HG02943 (cell line): Measurements from ENCODE around the gene KLHL2.
"Not testable (repeated sequence)": the region's sequence is repeated elsewhere in the genome, so short reads cannot be mapped to it uniquely, and the experiment has no call there.

Experiments used
- ATAC-seq: cut with Tn5 transposase; IDR thresholded peaks from one replicate; pipeline ENCODE4 v1.9.1; 2021; ENCODE audit warnings: mild to moderate bottlenecking, low read depth, moderate library complexity; ENCODE audit not compliant: unreplicated experiment

Gene KLHL2

GRCh38 chr4:165207431-165208220, at the start of gene KLHL2:
Gene KLHL2 (plus strand): TSS chr4:165207561. CDS start chr4:165207877, 316 bp downstream.
- ATAC-seq = peak; percentile 91

DNA sequence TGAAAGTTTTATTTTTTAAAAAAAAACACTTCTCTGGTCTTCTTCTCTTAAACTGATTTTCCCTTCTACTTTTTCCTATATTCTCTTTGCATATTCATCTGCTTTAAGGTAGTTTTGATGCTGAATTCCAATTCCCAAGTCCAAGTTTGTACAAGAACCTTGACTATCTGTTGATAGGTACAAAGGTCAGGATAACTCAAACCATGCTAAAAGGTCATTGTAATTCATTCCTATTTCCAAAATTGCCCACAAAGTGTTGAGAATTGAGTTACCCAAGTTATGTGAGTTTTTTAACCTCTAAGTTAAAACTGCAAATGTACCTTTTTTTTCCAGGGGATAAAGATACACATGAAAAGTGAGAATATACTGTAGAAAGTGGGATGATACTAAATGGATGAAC, 48.6 kb upstream of the KLHL2 start:
- no peak for ATAC-seq

GRCh38 chr4:165164257-165164656, 43.1 kb upstream of the KLHL2 start:
- no peak for ATAC-seq

DNA sequence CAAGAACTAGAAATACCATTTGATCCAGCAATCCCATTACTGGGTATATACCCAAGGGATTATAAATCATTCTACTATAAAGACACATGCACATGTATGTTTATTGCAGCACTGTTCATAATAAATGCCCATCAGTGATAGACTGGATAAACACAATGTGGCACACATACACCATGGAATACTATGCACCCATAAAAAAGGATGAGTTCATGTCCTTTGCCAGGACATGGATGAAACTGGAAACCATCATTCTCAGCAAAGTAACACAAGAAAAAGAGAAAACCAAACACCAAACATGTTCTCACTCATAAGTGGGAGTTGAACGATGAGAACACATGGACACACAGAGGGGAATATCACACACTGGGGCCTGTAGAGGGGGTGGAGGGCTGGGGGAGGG, 40.5 kb upstream of the KLHL2 start:
- not testable (repeated sequence) for ATAC-seq

DNA sequence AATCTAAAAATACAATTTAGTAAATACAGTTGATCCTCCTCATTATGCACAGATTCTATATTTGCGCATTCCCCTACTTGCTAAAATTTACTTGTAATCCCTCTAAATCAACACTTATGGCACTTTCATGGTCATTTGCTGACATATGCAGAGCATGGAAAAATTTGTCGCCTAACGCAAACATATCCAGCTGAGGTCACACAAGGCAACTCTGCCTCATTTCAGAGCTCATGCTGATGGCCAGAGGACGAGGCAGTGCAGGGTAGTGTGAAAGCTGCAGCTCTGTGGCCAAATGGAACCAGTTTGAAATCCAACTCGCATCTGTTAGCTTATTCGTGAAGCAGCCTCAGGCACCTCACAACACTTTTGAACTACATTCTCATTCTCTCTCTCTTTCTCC, 39.7 kb upstream of the KLHL2 start:
- ATAC-seq = no peak

DNA sequence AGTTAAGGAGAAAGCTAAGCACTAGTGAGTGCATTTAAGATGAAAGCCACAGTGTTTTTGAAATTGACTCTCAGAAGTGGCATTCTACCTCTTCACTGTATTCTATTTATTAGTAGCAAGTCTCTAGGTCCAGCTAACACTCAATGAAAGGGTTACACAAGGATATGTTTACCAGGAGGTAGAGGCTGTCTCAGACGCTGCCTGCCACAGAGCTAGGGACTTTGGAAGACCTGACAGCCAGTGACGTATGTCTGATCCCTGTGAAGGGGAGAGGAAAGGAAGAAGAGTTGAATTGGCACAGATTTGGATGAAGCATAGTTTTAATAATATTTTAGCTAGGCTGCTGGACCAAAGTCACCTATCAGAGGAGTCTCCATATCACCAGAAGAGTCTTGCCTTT, 36.5 kb upstream of the KLHL2 start:
- no peak for ATAC-seq

- not testable (repeated sequence) for ATAC-seq
These were observed 31.9 kb upstream of the KLHL2 start for GRCh38 chr4:165175470-165175869.

DNA sequence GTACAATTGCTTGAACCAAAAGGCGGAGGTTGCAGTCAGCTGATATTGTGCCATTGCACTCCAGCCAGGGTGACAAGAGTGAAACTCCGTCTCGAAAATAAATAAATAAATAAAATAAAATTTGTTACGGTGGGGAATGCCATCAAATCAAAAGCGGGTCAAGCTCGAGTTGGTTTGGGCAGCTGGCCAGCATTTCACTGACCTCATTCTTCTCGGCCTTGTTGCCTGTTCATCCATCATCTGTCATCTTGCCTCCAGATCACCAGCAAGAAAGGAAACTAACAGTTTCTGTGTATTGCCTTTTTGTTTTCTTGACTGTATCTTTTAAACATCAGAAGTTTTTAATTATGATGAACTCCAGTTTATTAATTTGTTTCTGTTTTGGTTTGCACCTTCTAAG, 31.5 kb upstream of the KLHL2 start:
- ATAC-seq = no peak

DNA sequence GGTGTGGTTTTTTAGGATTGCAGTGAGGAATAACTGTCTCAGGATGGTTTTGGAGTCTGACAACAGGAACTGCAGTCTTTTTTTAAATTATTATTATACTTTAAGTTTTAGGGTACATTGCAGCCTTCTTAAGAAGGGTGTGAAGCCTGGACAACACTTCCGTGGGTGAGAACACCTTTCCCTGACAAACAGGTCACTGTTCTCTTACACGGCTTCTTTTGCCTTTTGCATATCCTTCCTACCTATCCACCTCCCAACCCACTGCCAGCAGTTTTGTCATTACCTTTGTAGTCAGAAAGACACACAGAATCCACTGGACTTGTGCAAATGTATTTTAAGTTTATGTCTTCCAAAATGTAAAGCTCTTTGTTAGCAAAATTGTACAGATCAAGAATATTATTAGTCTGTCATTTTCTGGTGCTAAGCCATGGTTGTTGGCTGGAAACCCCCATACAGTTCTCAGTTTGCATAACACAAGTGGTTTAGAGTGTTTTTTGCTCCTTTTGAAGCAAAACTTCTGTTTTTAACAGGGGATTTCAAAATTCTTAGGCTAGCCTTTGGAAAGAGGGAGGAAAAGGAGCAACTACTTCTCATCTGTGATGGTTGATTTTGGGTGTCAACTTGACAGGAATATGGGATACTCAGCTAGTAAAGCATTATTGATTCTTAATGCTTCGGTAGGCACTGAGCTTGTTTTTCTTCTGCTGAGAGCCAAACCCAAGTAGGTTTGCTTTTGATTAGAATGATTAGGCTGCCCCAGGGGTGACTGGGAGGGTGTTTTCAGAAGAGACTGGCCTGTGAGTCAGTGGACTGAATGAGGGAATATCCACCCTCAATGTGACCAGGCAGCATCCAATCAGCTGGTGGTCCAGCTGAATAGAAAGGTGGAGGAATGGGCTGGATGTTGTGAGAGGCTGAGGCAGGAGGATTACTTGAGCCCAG, 29.4 kb upstream of the KLHL2 start:
- ATAC-seq = no peak

- ATAC-seq = no peak
These were observed 23.1 kb upstream of the KLHL2 start for GRCh38 chr4:165184220-165184619.

GRCh38 chr4:165184998-165185397, 22.4 kb upstream of the KLHL2 start:
- not testable (repeated sequence) for ATAC-seq

GRCh38 chr4:165185448-165185847, 21.9 kb upstream of the KLHL2 start:
- ATAC-seq = no peak

DNA sequence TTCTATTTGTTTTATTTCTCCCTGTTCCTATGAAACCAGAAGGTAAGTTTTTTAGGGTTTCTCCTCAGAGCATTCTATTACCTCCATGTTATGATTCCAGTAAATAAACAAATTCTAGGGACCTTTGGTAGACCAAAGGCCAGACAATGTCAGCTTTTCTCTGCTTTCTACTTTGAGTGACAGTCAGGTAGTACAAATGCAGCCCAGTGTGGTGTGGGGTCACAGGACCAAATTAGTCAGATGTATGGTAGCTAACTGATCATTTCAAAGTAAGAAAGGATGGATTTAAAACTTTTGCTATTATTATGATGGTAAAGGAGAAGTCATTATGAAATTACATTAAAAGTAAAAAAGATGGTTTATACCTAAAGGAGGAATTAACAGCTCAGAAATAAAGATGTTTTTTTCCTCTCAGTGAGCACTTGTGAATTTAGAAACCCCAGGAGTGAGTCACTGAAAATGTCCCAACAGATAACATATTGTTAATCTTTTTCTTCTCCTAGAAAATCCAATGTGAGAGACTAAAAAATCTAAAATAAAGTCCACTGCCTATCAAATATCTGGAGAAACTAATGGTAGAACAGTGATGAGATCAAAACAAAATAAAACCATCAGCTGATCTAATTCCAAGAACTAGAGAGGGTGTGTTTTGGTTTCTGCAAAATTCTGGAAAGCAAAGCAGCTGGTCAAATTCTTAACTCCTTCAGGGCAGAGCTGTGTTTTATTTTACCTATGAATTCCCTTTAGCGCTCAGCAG, 16.6 kb upstream of the KLHL2 start:
- no peak for ATAC-seq

DNA sequence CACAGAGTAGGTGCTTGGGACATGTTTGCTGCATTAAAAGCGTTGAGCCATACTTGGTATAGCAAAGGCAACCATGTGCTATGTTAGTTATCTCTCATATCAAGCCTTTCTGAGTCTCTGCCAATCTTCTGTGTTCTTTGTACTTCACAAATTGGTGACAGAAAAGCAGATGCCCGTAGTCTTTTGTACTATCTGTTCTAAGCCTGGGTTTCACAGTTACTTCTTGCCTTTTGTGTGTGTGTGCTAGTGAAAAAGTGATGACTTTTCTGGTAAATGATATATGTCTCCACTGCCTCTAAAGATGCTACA, 16.1 kb upstream of the KLHL2 start:
- no peak for ATAC-seq

- ATAC-seq = no peak
These were observed 15.4 kb upstream of the KLHL2 start for GRCh38 chr4:165191814-165192499.

GRCh38 chr4:165192500-165192898, 14.9 kb upstream of the KLHL2 start:
- no peak for ATAC-seq

- ATAC-seq = no peak
These were observed 14.4 kb upstream of the KLHL2 start for GRCh38 chr4:165192956-165193355.

- ATAC-seq = no peak
These were observed 13.0 kb upstream of the KLHL2 start for GRCh38 chr4:165194368-165194767.

GRCh38 chr4:165198329-165198728, 9.0 kb upstream of the KLHL2 start:
- ATAC-seq = no peak

GRCh38 chr4:165199286-165199685, 8.1 kb upstream of the KLHL2 start:
- ATAC-seq = no peak
